Right lung (tissue), 10 donors: ENCODE results near the gene PGBD2. TPM values are rescaled to one million over a fixed set of nuclear protein-coding genes. Genes with fewer than 3 reads are reported as not detected.
"Not testable (repeated sequence)": the region's sequence is repeated elsewhere in the genome, so short reads cannot be mapped to it uniquely, and the experiment has no call there.

Experiments
- DNase-seq, 2 donors: peaks; one replicate each; pipeline ENCODE4 v3.0.0-alpha.2; 2013
- long read RNA-seq, 8 donors: transcript quantifications; one replicate each; lab custom pipeline, GENCODE V29; 2026
- polyA plus RNA-seq, 5 donors: library from polyadenylated mRNA; unstranded; fragments of 120-200 nt; gene quantifications; one replicate each; pipeline versions ENCODE4 v1.2.1 to v1.2.3, GENCODE V29; 2013; ENCODE audit warnings: inconsistent platforms in 1 of 5, low replicate concordance in 1 of 5; ENCODE audit not compliant: insufficient read length in 5 of 5, insufficient read depth in 1 of 5

The PGBD2 gene
- 10 to 100 TPM; 10.5 to 12.9 (median 12.0) TPM for polyA plus RNA-seq
- long read RNA-seq, donor 1, partial matches to known transcripts = 0 of 4 reads
- long read RNA-seq, donor 1, other reads (novel, unspliced or antisense) = 0 of 4 reads
- long read RNA-seq, donor 2, partial matches to known transcripts = 0 of 3 reads
- long read RNA-seq, donor 2, other reads (novel, unspliced or antisense) = 0 of 3 reads
- long read RNA-seq, donor 3, partial matches to known transcripts = 0 of 2 reads
- long read RNA-seq, donor 3, other reads (novel, unspliced or antisense) = 0 of 2 reads
- long read RNA-seq, donor 4, partial matches to known transcripts = 0 of 1 reads
- long read RNA-seq, donor 4, other reads (novel, unspliced or antisense) = 0 of 1 reads
- long read RNA-seq, donor 5, partial matches to known transcripts = 0 of 3 reads
- long read RNA-seq, donor 5, other reads (novel, unspliced or antisense) = 0 of 3 reads
- long read RNA-seq, donor 6, transcript PGBD2-201 (3 exons, 2,136 nt) = major isoform, 6 of 6 reads
- long read RNA-seq, donor 6, partial matches to known transcripts = 0 of 6 reads
- long read RNA-seq, donor 6, other reads (novel, unspliced or antisense) = 0 of 6 reads
- long read RNA-seq, donor 7, transcript PGBD2-201 (3 exons, 2,136 nt) = major isoform, 5 of 7 reads
- long read RNA-seq, donor 7, partial matches to known transcripts = 0 of 7 reads
- long read RNA-seq, donor 7, other reads (novel, unspliced or antisense) = 0 of 7 reads
- long read RNA-seq, donor 8, partial matches to known transcripts = 0 of 4 reads
- long read RNA-seq, donor 8, other reads (novel, unspliced or antisense) = 0 of 4 reads

GRCh38 chr1:248906009-248906752 lies at the start of gene PGBD2:
TSS of gene PGBD2 (plus strand) at chr1:248906235. CDS start at chr1:248913863, 7,628 bp downstream.
- DNase-seq = peak; percentile 92 to 93

GRCh38 chr1:248857201-248857600 lies 48.8 kb upstream of the PGBD2 start:
- DNase-seq = no peak

GRCh38 chr1:248857749-248858095 lies 48.3 kb upstream of the PGBD2 start:
- no peak for DNase-seq

GRCh38 chr1:248858096-248858890 lies 47.7 kb upstream of the PGBD2 start:
- DNase-seq = peak; percentile 63 to 69

GRCh38 chr1:248858891-248859889 lies 46.8 kb upstream of the PGBD2 start, which contains the start of gene ZNF692:
TSS of gene ZNF692 (minus strand) at chr1:248859085. CDS start at chr1:248858309, 776 bp downstream.
- peak; percentile 95 for DNase-seq

- no peak for DNase-seq
Measured at GRCh38 chr1:248860007-248860406, 46.0 kb upstream of the PGBD2 start.

- DNase-seq = no peak
Measured at GRCh38 chr1:248861616-248862015, 44.4 kb upstream of the PGBD2 start.

GRCh38 chr1:248862695-248862997 lies 43.4 kb upstream of the PGBD2 start:
- DNase-seq = no peak

GRCh38 chr1:248862998-248863881 lies 42.8 kb upstream of the PGBD2 start:
- peak; percentile 69 to 78 for DNase-seq

GRCh38 chr1:248871837-248872401 lies 34.1 kb upstream of the PGBD2 start:
- DNase-seq = no peak

GRCh38 chr1:248872752-248873408 lies 33.2 kb upstream of the PGBD2 start:
- peak; percentile 74 to 78 for DNase-seq

- DNase-seq = peak; percentile 93 to 97
Measured at GRCh38 chr1:248873409-248873992, 32.5 kb upstream of the PGBD2 start.

- peak; percentile 86 to 93 for DNase-seq
Measured at GRCh38 chr1:248873993-248874533, 32.0 kb upstream of the PGBD2 start.

GRCh38 chr1:248881261-248881660 lies 24.8 kb upstream of the PGBD2 start:
- no peak for DNase-seq

GRCh38 chr1:248882427-248882826 lies 23.6 kb upstream of the PGBD2 start:
- DNase-seq = not testable (repeated sequence)

- DNase-seq = no peak
Measured at GRCh38 chr1:248884632-248885295, 21.3 kb upstream of the PGBD2 start.

GRCh38 chr1:248885646-248886045 lies 20.4 kb upstream of the PGBD2 start:
- DNase-seq = no peak
